HPDE6-E6E7 (cell line): Measurements from ENCODE around the gene CAPN9.

Experiments
- DNase-seq: peaks from one replicate; pipeline ENCODE4 v3.0.0; 2011; ENCODE audit warnings: missing footprints; ENCODE audit errors: extremely low spot score

Gene CAPN9

DNA sequence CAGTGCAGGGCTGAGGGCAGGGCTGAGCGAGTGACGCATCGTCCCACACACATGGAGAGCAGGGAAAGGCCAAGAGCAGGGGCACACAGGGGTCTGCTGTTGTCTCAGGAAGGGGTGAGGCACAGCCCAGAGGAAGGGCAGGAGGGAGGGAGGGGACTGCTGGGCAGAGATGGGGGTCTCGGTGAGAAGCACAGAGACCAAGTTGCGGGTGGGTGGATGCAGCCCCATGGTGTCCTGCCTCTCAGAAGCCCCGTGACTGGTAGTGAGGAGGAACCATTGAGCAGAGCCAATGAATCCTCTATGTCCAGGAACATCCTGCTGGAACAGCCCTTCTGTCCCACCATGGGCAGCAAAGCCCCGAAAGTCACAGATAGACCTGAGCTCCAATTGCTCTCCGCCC is 103.4 kb downstream of the CAPN9 start:
- DNase-seq: no peak

DNA sequence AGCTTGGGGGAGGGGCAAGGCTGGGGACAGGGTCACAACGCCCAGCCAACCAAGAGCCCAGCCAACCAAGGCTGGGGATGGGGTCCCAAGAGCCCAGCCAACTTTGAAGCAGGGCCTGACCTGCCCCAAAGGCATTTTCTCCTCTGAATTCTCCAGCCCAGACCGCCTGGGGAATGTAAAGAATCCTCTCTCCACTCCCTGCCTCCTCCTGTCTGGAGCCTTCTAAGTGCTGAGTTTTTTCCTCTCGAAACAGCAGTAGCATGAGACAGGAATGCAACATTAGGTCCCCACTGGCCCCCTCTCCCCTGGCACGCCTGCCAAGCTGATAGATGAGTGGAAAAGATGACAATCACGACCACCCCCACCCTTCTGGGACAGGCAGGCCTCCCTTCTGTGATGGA is 104.1 kb downstream of the CAPN9 start:
- DNase-seq: no peak
